HCT116 (cell line): ENCODE measurements around the gene TPP1. TPM values are rescaled to one million over a fixed set of nuclear protein-coding genes. Genes with fewer than 3 reads are reported as not detected.

Experiments
- ATAC-seq: fragments of 200-7000 bp; cut with Tn5 transposase; 2 replicates; pipeline ENCODE4 v1.9.1; 2020; ENCODE audit warnings: mild to moderate bottlenecking, moderate library complexity
- BruUV-seq: library from RNA; stranded (reverse); fragments of 400-500 nt; replicated peaks from 2 replicates; lab custom pipeline; 2021; lab: Mats Ljungman, UMichigan
- CTCF ChIA-PET: fragments of 300-600 bp; sonication (Branson Sonifier 250); formaldehyde crosslinking; loops from one replicate; lab custom pipeline; 2021; ENCODE audit warnings: antibody characterized with exemption; lab: Charles Lee
- POLR2A ChIA-PET: fragments of 300-600, 350-600 bp; sonication (Branson Sonifier 250); formaldehyde crosslinking; loops from one replicate; lab custom pipeline; 2021; ENCODE audit warnings: antibody characterized with exemption; lab: Charles Lee
- RAD21 ChIA-PET, 2 experiments: fragments of 300-600 bp; sonication (Branson Sonifier 250); formaldehyde crosslinking; loops; one replicate each; lab custom pipeline; 2023; ENCODE audit warnings: low total read pairs in 2 of 2; ENCODE audit not compliant: uncharacterized antibody in 2 of 2, unreplicated experiment in 2 of 2, low non-redundant PET in 1 of 2; lab: Charles Lee
- DNase-seq: peaks from one replicate; pipeline ENCODE4 v3.0.0-alpha.2; 2010; ENCODE audit warnings: low read depth, low spot score
- H2AFZ ChIP-seq: fragments of 200-600 bp; shearing (Covaris generic), sonication (generic); 2 replicates; pipeline ENCODE4 v1.6.1; 2017; ENCODE audit warnings: low read depth, mixed run types, mixed read lengths, antibody characterized with exemption, low read length; ENCODE audit not compliant: poor library complexity, severe bottlenecking
- H3K27ac ChIP-seq: 2 replicates; pipeline ENCODE4 v1.5.1; 2012; ENCODE audit warnings: low read depth, low read length
- H3K27me3 ChIP-seq: fragments of 200-600 bp; sonication (generic); 2 replicates; pipeline ENCODE4 v1.6.1; 2016; ENCODE audit warnings: mixed run types, low read length, mixed read lengths; ENCODE audit not compliant: insufficient read depth
- H3K36me3 ChIP-seq, 2 experiments: fragments of 200-500 bp in 1 of 2; fragments of 200-600 bp in 1 of 2; sonication (Bioruptor generic) in 1 of 2; sonication (generic) in 1 of 2; 2 replicates each; pipeline versions ENCODE4 v1.5.1 to v1.6.1; 2014 to 2016; ENCODE audit warnings: low read length in 2 of 2, inconsistent platforms in 1 of 2, mixed read lengths in 1 of 2, mixed run types in 1 of 2; ENCODE audit not compliant: insufficient read depth in 2 of 2, control insufficient read depth in 1 of 2
- H3K4me1 ChIP-seq, 2 experiments: fragments of 200-600 bp in 1 of 2; sonication (generic) in 1 of 2; 2 replicates each; pipeline versions ENCODE4 v1.5.1 to v1.6.1; 2012 to 2017; ENCODE audit warnings: low read length in 2 of 2, inconsistent platforms in 1 of 2, mild to moderate bottlenecking in 1 of 2, mixed read lengths in 1 of 2, mixed run types in 1 of 2, moderate library complexity in 1 of 2; ENCODE audit not compliant: insufficient read depth in 2 of 2, control insufficient read depth in 1 of 2
- H3K4me2 ChIP-seq: fragments of 200-600 bp; sonication (generic); 2 replicates; pipeline ENCODE4 v1.6.1; 2017; ENCODE audit warnings: mixed run types, low read length, mixed read lengths
- H3K4me3 ChIP-seq, 2 experiments: fragments of 200-600 bp in 1 of 2; sonication (generic) in 1 of 2; replicated peaks in 1 of 2; 2 replicates each; pipeline ENCODE4 v1.5.1; 2011 to 2016; ENCODE audit warnings: low read length in 2 of 2, control low read depth in 1 of 2, low read depth in 1 of 2, mild to moderate bottlenecking in 1 of 2, mixed read lengths in 1 of 2, mixed run types in 1 of 2
- H3K79me2 ChIP-seq: fragments of 200-600 bp; sonication (generic); 2 replicates; pipeline ENCODE4 v1.6.1; 2017; ENCODE audit warnings: mild to moderate bottlenecking, mixed run types, low read length, moderate library complexity, mixed read lengths; ENCODE audit not compliant: insufficient read depth
- H3K9ac ChIP-seq: fragments of 200-600 bp; sonication (generic); 2 replicates; pipeline ENCODE4 v1.6.1; 2016; ENCODE audit warnings: low read length, mixed read lengths
- H3K9me2 ChIP-seq: fragments of 200-600 bp; sonication (generic), shearing (Covaris generic); 2 replicates; pipeline ENCODE4 v1.6.1; 2017; ENCODE audit warnings: mixed run types, mild to moderate bottlenecking, moderate library complexity; ENCODE audit not compliant: insufficient read depth
- H3K9me3 ChIP-seq, 2 experiments: fragments of 200-500 bp in 1 of 2; fragments of 200-600 bp in 1 of 2; sonication (Bioruptor generic) in 1 of 2; sonication (generic) in 1 of 2; 2 replicates each; pipeline ENCODE4 v1.6.1; 2014 to 2017; ENCODE audit warnings: low read length in 2 of 2, mixed read lengths in 2 of 2, inconsistent platforms in 1 of 2, low read depth in 1 of 2, mild to moderate bottlenecking in 1 of 2, mixed run types in 1 of 2, moderate library complexity in 1 of 2; ENCODE audit not compliant: control insufficient read depth in 1 of 2, insufficient read depth in 1 of 2
- H4K20me1 ChIP-seq: fragments of 200-600 bp; sonication (generic), shearing (Covaris generic); 2 replicates; pipeline ENCODE4 v1.6.1; 2017; ENCODE audit warnings: mixed run types, mild to moderate bottlenecking, moderate library complexity; ENCODE audit not compliant: insufficient read depth
- ATF3 ChIP-seq: IDR thresholded peaks from 2 replicates; pipeline ENCODE4 v1.6.1; 2012
- CBX3 ChIP-seq: IDR thresholded peaks from 2 replicates; pipeline ENCODE4 v1.6.1; 2012; ENCODE audit warnings: low read depth
- CEBPB ChIP-seq: IDR thresholded peaks from 2 replicates; pipeline ENCODE4 v1.6.1; 2012; ENCODE audit warnings: low read depth
- CTCF ChIP-seq, 3 experiments: fragments of 200-600 bp in 1 of 3; sonication (generic) in 1 of 3; IDR thresholded peaks in 2 of 3; conservative IDR thresholded peaks in 1 of 3; 2 replicates each; pipeline ENCODE4 v1.5.1; 2012 to 2017; ENCODE audit warnings: low read depth in 2 of 3, low read length in 2 of 3, antibody characterized with exemption in 1 of 3, borderline replicate concordance in 1 of 3, control low read depth in 1 of 3, mild to moderate bottlenecking in 1 of 3, mixed read lengths in 1 of 3, mixed run types in 1 of 3, moderate library complexity in 1 of 3; ENCODE audit not compliant: insufficient read depth in 1 of 3
- ELF1 ChIP-seq: IDR thresholded peaks from 2 replicates; pipeline ENCODE4 v1.6.1; 2012; ENCODE audit warnings: low read depth, borderline replicate concordance
- EZH2 ChIP-seq: fragments of 200-600 bp; sonication (generic); IDR thresholded peaks from 2 replicates; pipeline ENCODE4 v1.6.1; 2017; ENCODE audit warnings: antibody characterized with exemption, mixed run types
- EZH2phosphoT487 ChIP-seq: fragments of 200-600 bp; IDR thresholded peaks from 2 replicates; pipeline ENCODE4 v1.6.1; 2018; ENCODE audit warnings: antibody characterized with exemption, borderline replicate concordance
- JUND ChIP-seq: IDR thresholded peaks from 2 replicates; pipeline ENCODE4 v1.6.1; 2012
- POLR2A ChIP-seq: IDR thresholded peaks from 2 replicates; pipeline ENCODE4 v1.7.0; 2011; ENCODE audit warnings: borderline replicate concordance; ENCODE audit not compliant: insufficient read depth, insufficient read length; ENCODE audit errors: extremely low read depth
- POLR2AphosphoS5 ChIP-seq: IDR thresholded peaks from 2 replicates; pipeline ENCODE4 v1.6.1; 2011; ENCODE audit warnings: mild to moderate bottlenecking, low read depth, low read length, moderate library complexity
- RAD21 ChIP-seq: IDR thresholded peaks from 2 replicates; pipeline ENCODE4 v1.6.1; 2012; ENCODE audit warnings: low read depth, mild to moderate bottlenecking
- SIN3A ChIP-seq: IDR thresholded peaks from 2 replicates; pipeline ENCODE4 v1.6.1; 2012; ENCODE audit warnings: low read depth
- SP1 ChIP-seq: IDR thresholded peaks from 2 replicates; pipeline ENCODE4 v1.6.1; 2012; ENCODE audit warnings: low read depth
- YY1 ChIP-seq: IDR thresholded peaks from 2 replicates; pipeline ENCODE4 v1.6.1; 2011; ENCODE audit warnings: low read length, low read depth, moderate library complexity, mild to moderate bottlenecking; ENCODE audit not compliant: insufficient replicate concordance; ENCODE audit errors: extremely low read depth
- ZBTB33 ChIP-seq: IDR thresholded peaks from 2 replicates; pipeline ENCODE4 v1.6.1; 2011; ENCODE audit warnings: mild to moderate bottlenecking, low read length, moderate library complexity; ENCODE audit not compliant: insufficient replicate concordance; ENCODE audit errors: extremely low read depth
- ZNF274 ChIP-seq: fragments of 200-500 bp; sonication (Bioruptor generic); IDR thresholded peaks from 2 replicates; pipeline ENCODE4 v1.6.1; 2014; ENCODE audit warnings: mild to moderate bottlenecking, low read depth, low read length, inconsistent platforms
- intact Hi-C: fragments of 100-400 bp; cut with micrococcal nuclease; formaldehyde crosslinking; loops from 2 replicates; pipeline ENCODE4 v1.10.0; 2022
- total RNA-seq: library from RNA; stranded (reverse); gene quantifications from one replicate; pipeline ENCODE4 v1.2.1, GENCODE V29; 2021; ENCODE audit not compliant: unreplicated experiment
- TF ChIP-seq, protein P1 (sequence below): IDR thresholded peaks from 2 replicates; pipeline ENCODE4 v1.6.1; 2012

The TPP1 gene
- total RNA-seq, 1 experiment from 2014 or later = 44.7 TPM

GRCh38 chr11:6565988-6566703 is 53.1 kb downstream of the TPP1 start:
- CTCF ChIA-PET = no interaction called here
- H3K9ac ChIP-seq = no peak overlapping the region
- no peak for ATAC-seq
- no peak overlapping the region for H3K4me3 ChIP-seq
- POLR2A ChIA-PET = no interaction called here
- H2AFZ ChIP-seq = no peak overlapping the region
- RAD21 ChIA-PET = no interaction called here
- no peaks in the 10 kb centered on the region for H3K9me2 ChIP-seq
- H3K4me1 ChIP-seq = peaks cover 0 to 6% of the 10 kb centered on the region in 2 experiments; a peak in 1 of 4 replicates
- H3K36me3 ChIP-seq = no peaks in the 10 kb centered on the region; a peak in 1 of 4 replicates
- H3K27ac ChIP-seq = no peak overlapping the region
- H3K79me2 ChIP-seq = no peaks in the 10 kb centered on the region
- no peaks in the 10 kb centered on the region for H3K27me3 ChIP-seq
- no peak for TF ChIP-seq SIN3A
- no TSS peak for BruUV-seq
- no peaks in the 10 kb centered on the region for H3K9me3 ChIP-seq
- no peak overlapping the region for H3K4me2 ChIP-seq
- intact Hi-C loops = no loop called here
- no peaks in the 10 kb centered on the region for H4K20me1 ChIP-seq
- DNase-seq = no peak

DNA sequence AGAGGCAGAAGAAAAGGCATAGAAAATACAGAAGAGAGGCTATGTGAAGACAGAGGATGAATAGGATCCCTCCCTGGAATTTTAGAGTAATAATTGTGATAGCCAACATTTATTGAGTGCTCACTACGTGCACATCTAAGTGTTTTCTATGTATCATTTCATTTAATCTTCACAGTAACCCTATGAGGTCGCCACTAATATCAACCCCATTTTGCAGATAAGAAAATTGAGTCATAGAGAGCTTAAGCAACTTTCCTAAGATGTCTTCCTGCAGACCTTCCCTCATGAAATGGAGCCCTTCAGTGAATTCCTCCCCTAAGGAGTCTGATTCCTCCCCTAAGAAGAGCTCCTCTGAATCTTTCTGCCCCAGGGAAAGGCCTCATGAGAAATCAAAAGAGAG is 53.9 kb downstream of the TPP1 start:
- BruUV-seq = no TSS peak
- no peak overlapping the region for H2AFZ ChIP-seq
- H3K4me3 ChIP-seq = no peak overlapping the region
- RAD21 ChIA-PET = no interaction called here
- DNase-seq (no peak), ATAC-seq (no peak)
- intact Hi-C loops = no loop called here
- CTCF ChIA-PET = no interaction called here
- H3K79me2 ChIP-seq = no peaks in the 10 kb centered on the region
- no peak overlapping the region for H3K9ac ChIP-seq
- no peaks in the 10 kb centered on the region for H4K20me1 ChIP-seq
- no peaks in the 10 kb centered on the region for H3K27me3 ChIP-seq
- peaks cover 0 to 6% of the 10 kb centered on the region in 2 experiments; a peak in 1 of 4 replicates for H3K4me1 ChIP-seq
- H3K4me2 ChIP-seq = no peak overlapping the region
- POLR2A ChIA-PET = no interaction called here
- H3K36me3 ChIP-seq = no peaks in the 10 kb centered on the region; a peak in 1 of 4 replicates
- H3K27ac ChIP-seq = no peak overlapping the region
- H3K9me2 ChIP-seq = no peaks in the 10 kb centered on the region
- no peaks in the 10 kb centered on the region for H3K9me3 ChIP-seq
- TF ChIP-seq EZH2phosphoT487 = no peak
- TF ChIP-seq ZNF274 = no peak
- TF ChIP-seq RAD21 = no peak
- TF ChIP-seq, protein P1, sequence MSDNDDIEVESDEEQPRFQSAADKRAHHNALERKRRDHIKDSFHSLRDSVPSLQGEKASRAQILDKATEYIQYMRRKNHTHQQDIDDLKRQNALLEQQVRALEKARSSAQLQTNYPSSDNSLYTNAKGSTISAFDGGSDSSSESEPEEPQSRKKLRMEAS = no peak
- TF ChIP-seq SP1 = no peak
- no peak for TF ChIP-seq EZH2
- no peak for TF ChIP-seq ZBTB33
- TF ChIP-seq CEBPB = no peak
- no peak for TF ChIP-seq YY1
- no peak for TF ChIP-seq CTCF (IDR thresholded peaks at IDR 0.05 in 2 of 3, conservative IDR thresholded peaks at IDR 0.05 in 1 of 3; ENCODE audit: borderline replicate concordance in 1 of 3, insufficient read depth in 1 of 3, low read depth in 2 of 3, low read length in 2 of 3)
- no peak for TF ChIP-seq POLR2AphosphoS5
- no peak for TF ChIP-seq ELF1
- no peak for TF ChIP-seq JUND
- TF ChIP-seq ATF3 = no peak
- TF ChIP-seq POLR2A = no peak
- TF ChIP-seq CBX3 = no peak
